ENCODE measurements around the gene ZNF732. TPM values are rescaled to one million over a fixed set of nuclear protein-coding genes. Genes with fewer than 3 reads are reported as not detected.

ZNF732 gene
- 0.48 TPM in 1 of 2 replicates, not detected in the other for total RNA-seq (2011; cell fraction: chromatin; rRNA removed; ENCODE audit: low replicate concordance)
- total RNA-seq (2011; cell fraction: nucleolus; rRNA removed) = not detected in 2 replicates
- not detected in 2 replicates for total RNA-seq (2011; cell fraction: nucleoplasm; rRNA removed)
- total RNA-seq (2014; rRNA removed) (0.14 and 0.20 TPM in 2 replicates), total RNA-seq (2014; rRNA removed; fragmentation: Illumina TruSeq; extraction: Trizol) (0.29 and 0.32 TPM in 2 replicates), total RNA-seq (2015; rRNA removed; fragmentation: Illumina TruSeq; extraction: Trizol) (0.23 and 0.36 TPM in 2 replicates), total RNA-seq (2021) (0.16 and 0.25 TPM in 2 replicates), polyA plus RNA-seq (2011; rRNA removed) (0.03 and 0.06 TPM in 2 replicates), polyA plus RNA-seq (2014; fragmentation: Illumina TruSeq; extraction: Trizol) (0.07 and 0.11 TPM in 2 replicates), polyA plus RNA-seq (2014; fragmentation: Nextera tagmentation; extraction: Ambion mirVana) (under 1 TPM in 1 of 2 experiments, not detected in 1; 0.06 TPM), polyA plus RNA-seq (2014; rRNA removed) (0.07 and 0.16 TPM in 2 replicates), polyA minus RNA-seq (2011; rRNA and poly(A)+ RNA removed) (0.09 and 0.21 TPM in 2 replicates), Bru-seq, nascent RNA (percentile 29 among the genes with signal in this experiment), BruChase-seq, experiment 1, labeled RNA remaining after a 2-hour chase (percentile 36 among the genes with signal in this experiment), BruChase-seq, experiment 2, labeled RNA remaining after a 6-hour chase (percentile 38 among the genes with signal in this experiment)
- not detected in 2 replicates for polyA plus RNA-seq (2011; cell fraction: cytosol; rRNA removed)
- polyA plus RNA-seq (2011; cell fraction: nucleus; rRNA removed) = not detected in 2 replicates
- 0.10 and 0.15 TPM in 2 replicates for polyA plus RNA-seq (2012)
- polyA minus RNA-seq (2011; cell fraction: cytosol; rRNA and poly(A)+ RNA removed) = not detected in 2 replicates
- polyA minus RNA-seq (2011; cell fraction: nucleus; rRNA and poly(A)+ RNA removed) = not detected in 2 replicates
- long read RNA-seq, experiment 1 = 0 reads
- long read RNA-seq, experiment 2, partial matches to known transcripts = 0 of 1 reads
- long read RNA-seq, experiment 2, other reads (novel, unspliced or antisense) = 1 of 1 reads
- long read RNA-seq, experiment 3 = 0 reads

DNA sequence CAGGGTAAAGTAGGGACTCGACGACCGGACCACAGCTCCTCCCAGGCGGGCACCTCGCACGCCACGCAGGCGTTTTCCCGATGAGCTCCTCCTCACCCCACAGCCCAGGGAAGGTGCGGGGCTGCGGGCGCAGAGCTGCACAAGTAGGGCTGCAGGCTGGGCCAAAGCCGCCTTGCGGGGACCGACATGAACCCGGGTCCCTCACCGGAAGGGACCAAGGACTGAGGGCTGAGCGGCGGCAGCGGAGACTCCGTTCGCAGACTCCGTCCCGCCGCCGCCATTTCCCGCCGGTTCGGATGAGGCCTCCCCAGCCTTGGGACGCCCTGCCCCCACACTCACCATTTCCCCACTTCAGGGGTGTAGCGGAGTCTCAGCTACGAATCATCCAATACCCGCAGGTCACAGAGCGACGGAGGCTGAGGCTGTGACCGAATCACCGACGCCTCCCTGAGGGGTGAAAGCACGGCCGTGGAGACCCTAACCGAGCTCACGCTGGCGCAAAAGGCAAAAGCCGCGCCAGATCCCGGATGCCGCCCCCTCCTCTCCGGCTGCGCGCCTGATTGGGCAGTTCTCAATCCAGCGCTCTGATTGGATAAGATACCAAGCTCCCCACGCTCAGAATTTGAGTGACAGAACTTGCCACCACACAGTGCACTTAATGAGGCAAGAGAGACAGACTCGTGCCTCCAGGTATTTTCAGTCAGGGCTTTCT is at the start of gene ZNF732:
TSS of gene ZNF732 (minus strand) at position 506 of the 712 bp plus-strand sequence. CDS start at position 342, 164 bp downstream.
- Histone ChIP-seq H3K9ac (ENCODE audit: insufficient read depth in 1 of 2, low read depth in 2 of 2, low read length in 2 of 2) (no peak within 1 kb of the TSS), H3K79me2 (ENCODE audit: control insufficient read depth, insufficient read depth, low read length) (no peaks in the 10 kb centered on the region), H3K4me3 (no peak within 1 kb of the TSS), H2AFZ (ENCODE audit: low read depth, low read length) (no peak within 1 kb of the TSS), H3K27me3 (ENCODE audit: control insufficient read depth in 2 of 2, insufficient read depth in 2 of 2, low read length in 2 of 2) (no peaks in the 10 kb centered on the region), H3K9me1 (ENCODE audit: control insufficient read depth, insufficient read depth, low read length) (no peaks in the 10 kb centered on the region), H3K27ac (ENCODE audit: extremely low read depth, low read depth, low read length) (no peak within 1 kb of the TSS), H3K9me3 (replicated peaks; ENCODE audit: control insufficient read depth, insufficient read depth, low read depth, low read length) (no peaks in the 10 kb centered on the region), H3K4me1 (replicated peaks in 1 of 2; ENCODE audit: control insufficient read depth in 2 of 2, insufficient read depth in 2 of 2, low read length in 2 of 2) (no peaks in the 10 kb centered on the region), H4K20me1 (replicated peaks; ENCODE audit: control insufficient read depth, insufficient read depth, low read length) (no peaks in the 10 kb centered on the region), H3K4me2 (ENCODE audit: insufficient read depth, low read length) (no peak within 1 kb of the TSS), H3K36me3 (ENCODE audit: control insufficient read depth, insufficient read depth, low read length) (no peaks in the 10 kb centered on the region)
- peak; percentile 43; the same call in 1 of the 3 replicates for ATAC-seq
- intact Hi-C loops (cut with micrococcal nuclease) = no loop called here
- no TSS peak for BruUV-seq (replicated peaks)
- 10% methylated on average over 49 of the region's 53 CpGs for WGBS (ENCODE audit: insufficient coverage, low coverage, missing lambda C conversion rate)
- no peak for FAIRE-seq
- ChIA-PET POLR2A (no interaction called here), CTCF (ENCODE audit: low intra/inter-chr PET ratio) (no interaction called here)
- peak in 3 of 4 experiments; percentile 3 to 10 (median 9) for DNase-seq (ENCODE audit: extremely low read depth in 1 of 4, low spot score in 3 of 4)
- in situ Hi-C loops (cut with MboI) = no loop called here
- no peak for TF ChIP-seq ETV1 (tag; conservative IDR thresholded peaks at IDR 0.05; ENCODE audit: low read depth)
- TF ChIP-seq POU5F1 (IDR thresholded peaks at IDR 0.05; ENCODE audit: borderline replicate concordance, low read depth, low read length, partially characterized antibody) = no peak
- TF ChIP-seq, protein P1, sequence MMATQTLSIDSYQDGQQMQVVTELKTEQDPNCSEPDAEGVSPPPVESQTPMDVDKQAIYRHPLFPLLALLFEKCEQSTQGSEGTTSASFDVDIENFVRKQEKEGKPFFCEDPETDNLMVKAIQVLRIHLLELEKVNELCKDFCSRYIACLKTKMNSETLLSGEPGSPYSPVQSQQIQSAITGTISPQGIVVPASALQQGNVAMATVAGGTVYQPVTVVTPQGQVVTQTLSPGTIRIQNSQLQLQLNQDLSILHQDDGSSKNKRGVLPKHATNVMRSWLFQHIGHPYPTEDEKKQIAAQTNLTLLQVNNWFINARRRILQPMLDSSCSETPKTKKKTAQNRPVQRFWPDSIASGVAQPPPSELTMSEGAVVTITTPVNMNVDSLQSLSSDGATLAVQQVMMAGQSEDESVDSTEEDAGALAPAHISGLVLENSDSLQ (IDR thresholded peaks at IDR 0.05) = peak; percentile 83
- TF ChIP-seq, protein P2, sequence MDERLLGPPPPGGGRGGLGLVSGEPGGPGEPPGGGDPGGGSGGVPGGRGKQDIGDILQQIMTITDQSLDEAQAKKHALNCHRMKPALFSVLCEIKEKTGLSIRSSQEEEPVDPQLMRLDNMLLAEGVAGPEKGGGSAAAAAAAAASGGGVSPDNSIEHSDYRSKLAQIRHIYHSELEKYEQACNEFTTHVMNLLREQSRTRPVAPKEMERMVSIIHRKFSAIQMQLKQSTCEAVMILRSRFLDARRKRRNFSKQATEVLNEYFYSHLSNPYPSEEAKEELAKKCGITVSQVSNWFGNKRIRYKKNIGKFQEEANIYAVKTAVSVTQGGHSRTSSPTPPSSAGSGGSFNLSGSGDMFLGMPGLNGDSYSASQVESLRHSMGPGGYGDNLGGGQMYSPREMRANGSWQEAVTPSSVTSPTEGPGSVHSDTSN (CRISPR knock-in tag; IDR thresholded peaks at IDR 0.05; ENCODE audit: low read depth) = no peak
- TF ChIP-seq, protein P2 (tag; conservative IDR thresholded peaks at IDR 0.05; ENCODE audit: low read depth) = 0 out of 2 replicates have a peak, but pooled peaks have one; percentile 36

Data from K562 (cell line).